Adrenal gland (tissue), 12 donors: ENCODE data around the gene SDK2. TPM values are rescaled to one million over a fixed set of nuclear protein-coding genes. Genes with fewer than 3 reads are reported as not detected.

Experiments
- DNase-seq, 7 donors: peaks; one replicate each; pipeline ENCODE4 v3.0.0-alpha.2; 2019 to 2020
- H3K27ac ChIP-seq, 5 donors: fragments of 200-600 bp; sonication (generic) in 4 of 5; 1 replicate in 3 of 5; 2 replicates in 2 of 5; pipeline versions ENCODE4 v1.5.1 to v1.8.0; 2016 to 2020; ENCODE audit warnings: mild to moderate bottlenecking in 1 of 5
- H3K27me3 ChIP-seq: fragments of 200-600 bp; 2 replicates; pipeline ENCODE4 v1.8.0; 2021
- H3K36me3 ChIP-seq, 2 donors: fragments of 200-600 bp; replicated peaks in 1 of 2; 1 replicate in 1 of 2; 2 replicates in 1 of 2; pipeline versions ENCODE4 v1.5.1 to v1.8.0; 2018 to 2022
- H3K4me1 ChIP-seq, 2 donors: fragments of 200-600 bp; replicated peaks in 1 of 2; 1 replicate in 1 of 2; 2 replicates in 1 of 2; pipeline versions ENCODE4 v1.5.1 to v1.8.0; 2018 to 2021
- H3K4me3 ChIP-seq, 4 donors: fragments of 200-600 bp; sonication (generic) in 3 of 4; one replicate each; pipeline ENCODE4 v1.5.1; 2016 to 2018
- H3K9me3 ChIP-seq, 3 donors: fragments of 200-600 bp; sonication (generic) in 1 of 3; replicated peaks in 1 of 3; 1 replicate in 2 of 3; 2 replicates in 1 of 3; pipeline versions ENCODE4 v1.5.1 to v1.8.0; 2016 to 2021
- CTCF ChIP-seq, 6 experiments: fragments of 450-650 bp in 4 of 6; fragments of 200-600 bp in 2 of 6; sonication (generic) in 1 of 6; IDR thresholded peaks; 1 replicate in 5 of 6; 2 replicates in 1 of 6; pipeline versions ENCODE4 v1.5.1 to v1.8.0; 2016 to 2021; ENCODE audit warnings: antibody characterized with exemption in 6 of 6, mild to moderate bottlenecking in 2 of 6, moderate library complexity in 1 of 6
- POLR2A ChIP-seq, 2 donors: fragments of 450-650 bp; IDR thresholded peaks; one replicate each; pipeline ENCODE4 v1.6.1; 2017; ENCODE audit warnings: antibody characterized with exemption in 2 of 2, mild to moderate bottlenecking in 2 of 2, moderate library complexity in 1 of 2
- WGBS, 4 donors: extraction: QIAGEN DNeasy Blood & Tissue Kit in 2 of 4; methylation state at CpG; one replicate each; pipeline versions ENCODE4 v1.1.5 to v1.1.7; 2013 to 2017; 5-methylcytosine and 5-hydroxymethylcytosine counted together
- intact Hi-C, 2 donors: fragments of 100-400 bp; cut with DNase I; formaldehyde crosslinking; loops; one replicate each; pipeline versions ENCODE4 v1.14.1 to v1.15.0; 2022 to 2023
- polyA plus RNA-seq, 3 donors: library from polyadenylated mRNA; stranded (reverse); fragments of 200-250 nt in 2 of 3; fragments of 350-450 nt in 1 of 3; fragmentation: Illumina TruSeq in 1 of 3; extraction: RNeasy Lipid Tissue Mini Kit (QIAGEN cat#74804) in 1 of 3; gene quantifications; one replicate each; pipeline ENCODE4 v1.2.3, GENCODE V29; 2013 to 2014
- total RNA-seq, 9 donors: library from RNA; depleted of rRNA in 4 of 9; stranded (reverse); fragments of >200 nt in 4 of 9; fragments of 120-200 nt in 1 of 9; fragmentation: NEBNext Ultra II Directional in 1 of 9; extraction: Animal tissue kit (Norgen Biotek cat#: 25700) in 1 of 9; gene quantifications; one replicate each; pipeline versions ENCODE4 v1.1.0 to v1.2.4, GENCODE V29; 2013 to 2023
- donor health status: healthy with polysubstance abuse.
- donor health status: Bipolar disorder and iron deficiency.
- donor health status: DM: yes; HTN: yes; CAD: no.
- donor health status: DM: no; HTN: no; CAD: no.
- donor health status: DM: no; HTN: no; CAD: no.
- donor health status: DM: yes; HTN: yes; CAD: no.

SDK2 gene
- total and polyA plus RNA-seq, 12 donors: 0.27 to 2.1 (median 0.84) TPM

- intact Hi-C loops: no loop called here
- no peak for TF ChIP-seq CTCF (IDR thresholded peaks at IDR 0.05)
- TF ChIP-seq POLR2A (IDR thresholded peaks at IDR 0.05): no peak
- DNase-seq: no peak
- H3K27ac ChIP-seq: no peak overlapping the region
- no peaks in the 10 kb centered on the region for H3K9me3 ChIP-seq
- H3K27me3 ChIP-seq: no peaks in the 10 kb centered on the region
- H3K4me3 ChIP-seq: no peak overlapping the region
- 71 to 86% (median 82%) methylated on average over 8 of the region's 8 CpGs for WGBS, 4 donors
- H3K4me1 ChIP-seq: no peaks in the 10 kb centered on the region
- no peaks in the 10 kb centered on the region for H3K36me3 ChIP-seq
Observed at GRCh38 chr17:73616873-73617404, 27.3 kb downstream of the SDK2 start.

GRCh38 chr17:73616120-73616872 lies 27.9 kb downstream of the SDK2 start:
- H3K4me3 ChIP-seq: no peak overlapping the region
- H3K36me3 ChIP-seq: no peaks in the 10 kb centered on the region
- TF ChIP-seq POLR2A (IDR thresholded peaks at IDR 0.05): no peak
- no peak for TF ChIP-seq CTCF (IDR thresholded peaks at IDR 0.05)
- intact Hi-C loops: no loop called here
- no peak overlapping the region for H3K27ac ChIP-seq
- WGBS, 4 donors: 69 to 73% (median 71%) methylated on average over 12 to 15 of the region's 15 CpGs
- no peaks in the 10 kb centered on the region for H3K27me3 ChIP-seq
- DNase-seq: no peak
- H3K9me3 ChIP-seq: no peaks in the 10 kb centered on the region
- H3K4me1 ChIP-seq: no peaks in the 10 kb centered on the region

GRCh38 chr17:73614256-73614655 lies 30.0 kb downstream of the SDK2 start:
- no peak overlapping the region for H3K27ac ChIP-seq
- DNase-seq: no peak
- H3K4me1 ChIP-seq: no peaks in the 10 kb centered on the region
- TF ChIP-seq CTCF (IDR thresholded peaks at IDR 0.05): no peak
- no peak for TF ChIP-seq POLR2A (IDR thresholded peaks at IDR 0.05)
- intact Hi-C loops: no loop called here
- 72 to 78% (median 75%) methylated on average over 8 to 9 of the region's 9 CpGs for WGBS, 4 donors
- H3K4me3 ChIP-seq: no peak overlapping the region
- H3K27me3 ChIP-seq: no peaks in the 10 kb centered on the region
- no peaks in the 10 kb centered on the region for H3K9me3 ChIP-seq
- no peaks in the 10 kb centered on the region for H3K36me3 ChIP-seq

GRCh38 chr17:73613271-73614233 lies 30.7 kb downstream of the SDK2 start:
- no peaks in the 10 kb centered on the region for H3K36me3 ChIP-seq

More at GRCh38 chr17:73613271-73614233, 30.7 kb downstream of the SDK2 start:
- DNase-seq: no peak
- no peak for TF ChIP-seq CTCF (IDR thresholded peaks at IDR 0.05)
- Histone ChIP-seq H3K4me3 (no peak overlapping the region), H3K27ac (no peak overlapping the region), H3K9me3 (no peaks in the 10 kb centered on the region), H3K4me1 (no peaks in the 10 kb centered on the region), H3K27me3 (no peaks in the 10 kb centered on the region)
- intact Hi-C loops: no loop called here
- WGBS, 4 donors: 57 to 74% (median 62%) methylated on average over 13 to 23 of the region's 23 CpGs
